Activated naive CD8-positive, alpha-beta T cell (primary cell): ENCODE data around the gene TBC1D22A.
"Not testable (repeated sequence)": the region's sequence is repeated elsewhere in the genome, so short reads cannot be mapped to it uniquely, and the experiment has no call there.

ENCODE experiments used
- H3K27ac Mint-ChIP-seq: one replicate; pipeline ENCODE4 v1.8.0; 2021; ENCODE audit warnings: mixed read lengths
- H3K27me3 Mint-ChIP-seq: one replicate; pipeline ENCODE4 v1.8.0; 2021; ENCODE audit warnings: mixed read lengths
- H3K36me3 Mint-ChIP-seq: one replicate; pipeline ENCODE4 v1.8.0; 2021; ENCODE audit warnings: mixed read lengths
- H3K4me1 Mint-ChIP-seq: one replicate; pipeline ENCODE4 v1.8.0; 2021; ENCODE audit warnings: low read depth, mixed read lengths
- H3K4me3 Mint-ChIP-seq: one replicate; pipeline ENCODE4 v1.8.0; 2021; ENCODE audit warnings: mild to moderate bottlenecking, mixed read lengths
- H3K9me3 Mint-ChIP-seq: one replicate; pipeline ENCODE4 v1.8.0; 2021; ENCODE audit warnings: low read depth, mixed read lengths

Gene TBC1D22A

DNA sequence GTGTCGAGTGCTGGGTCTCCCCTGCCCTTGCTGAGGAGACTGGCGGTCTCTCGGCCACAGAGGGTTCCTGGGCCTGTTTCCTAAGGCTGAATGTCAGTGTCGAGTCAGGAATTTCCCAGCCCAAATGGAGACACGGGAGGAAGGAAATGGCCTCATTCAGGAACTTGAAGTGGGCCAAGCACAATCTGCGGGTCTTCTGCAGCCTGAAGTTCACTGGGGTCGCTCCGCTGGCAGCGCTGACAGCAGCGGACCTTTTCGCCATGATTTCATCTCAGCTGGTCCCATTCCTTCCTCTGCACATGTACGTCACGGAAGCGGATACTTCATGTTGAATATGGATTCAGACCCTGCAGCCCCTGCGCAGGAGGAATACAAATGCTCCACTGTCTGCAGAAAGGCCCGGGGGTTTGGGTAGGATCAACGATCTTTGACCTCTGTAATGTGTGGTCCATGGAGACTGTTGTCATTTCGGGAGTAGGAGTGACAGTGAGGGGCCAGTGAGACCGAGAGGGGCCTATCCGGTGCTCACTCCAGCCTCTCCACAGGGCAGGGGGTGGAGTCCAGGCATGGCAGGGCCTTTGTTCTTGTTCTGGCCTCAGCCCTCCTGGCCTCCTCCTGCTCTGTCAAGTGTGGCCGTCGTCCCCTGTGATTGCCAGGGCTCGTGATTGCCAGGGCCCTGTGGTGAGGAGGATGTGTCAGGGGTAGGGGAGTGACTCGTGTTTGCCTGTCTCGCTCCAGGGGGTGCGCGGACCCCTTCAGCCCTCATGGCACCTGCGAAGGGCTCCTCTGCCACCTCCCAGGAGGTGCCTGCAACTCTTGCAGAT is 402.3 kb downstream of the TBC1D22A start:
- Mint-ChIP-seq H3K27ac (no peak overlapping the region), H3K27me3 (no peaks in the 10 kb centered on the region), H3K4me3 (no peak overlapping the region), H3K9me3 (no peaks in the 10 kb centered on the region), H3K36me3 (peaks cover 2% of the 10 kb centered on the region), H3K4me1 (no peaks in the 10 kb centered on the region)

- Mint-ChIP-seq H3K4me1 (no peaks in the 10 kb centered on the region), H3K27me3 (no peaks in the 10 kb centered on the region), H3K9me3 (no peaks in the 10 kb centered on the region), H3K4me3 (no peak overlapping the region), H3K36me3 (peaks cover 7% of the 10 kb centered on the region), H3K27ac (no peak overlapping the region)
These were observed 403.0 kb downstream of the TBC1D22A start for GRCh38 chr22:47165338-47166032.

DNA sequence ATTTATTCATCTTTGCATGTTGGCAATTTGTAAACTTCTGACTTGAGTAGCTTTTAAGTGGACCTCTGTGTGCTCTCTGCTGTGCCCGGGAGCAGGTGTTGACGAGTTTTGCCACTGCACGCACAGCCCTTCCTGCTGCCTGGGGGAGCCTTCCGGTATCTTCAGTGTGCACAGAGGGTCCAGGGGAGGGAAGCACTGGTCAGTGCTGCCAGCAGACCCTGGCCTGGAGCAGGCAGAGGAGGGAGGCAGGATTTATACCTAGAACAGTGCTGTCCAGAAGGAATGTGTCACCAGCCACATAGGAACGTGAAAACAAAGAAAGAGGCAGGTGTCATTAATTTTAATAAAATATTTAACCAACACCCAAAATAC is 403.6 kb downstream of the TBC1D22A start:
- Mint-ChIP-seq H3K36me3 (peaks cover 7% of the 10 kb centered on the region), H3K9me3 (no peaks in the 10 kb centered on the region), H3K4me3 (no peak overlapping the region), H3K27me3 (no peaks in the 10 kb centered on the region), H3K27ac (no peak overlapping the region), H3K4me1 (no peaks in the 10 kb centered on the region)

- H3K4me3 Mint-ChIP-seq = no peak overlapping the region
- no peak overlapping the region for H3K27ac Mint-ChIP-seq
- no peaks in the 10 kb centered on the region for H3K9me3 Mint-ChIP-seq
- peaks cover 7% of the 10 kb centered on the region for H3K36me3 Mint-ChIP-seq
- H3K27me3 Mint-ChIP-seq = no peaks in the 10 kb centered on the region
- no peaks in the 10 kb centered on the region for H3K4me1 Mint-ChIP-seq
These were observed 404.1 kb downstream of the TBC1D22A start for GRCh38 chr22:47166446-47167016.

DNA sequence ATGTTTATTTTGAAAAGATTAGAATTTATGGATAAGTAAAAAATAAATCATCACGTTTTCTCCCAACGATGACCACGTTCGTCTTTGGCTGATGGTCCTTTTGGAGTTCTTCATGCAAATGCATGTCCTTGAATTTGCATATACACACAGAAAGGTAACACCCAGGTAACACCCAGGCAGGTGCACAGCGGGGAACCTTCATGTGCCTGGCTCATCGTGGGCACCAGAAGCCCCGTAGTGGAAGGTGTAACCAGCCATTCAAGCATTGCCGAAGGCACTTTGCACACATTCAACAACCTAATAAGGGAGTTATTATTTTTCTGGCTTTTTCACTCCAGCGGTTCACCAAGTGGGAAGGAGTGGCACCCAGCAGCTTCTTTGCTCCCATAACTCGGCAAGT is 404.6 kb downstream of the TBC1D22A start:
- Mint-ChIP-seq H3K4me1 (no peaks in the 10 kb centered on the region), H3K9me3 (no peaks in the 10 kb centered on the region), H3K27me3 (no peaks in the 10 kb centered on the region), H3K27ac (no peak overlapping the region), H3K36me3 (peaks cover 7% of the 10 kb centered on the region), H3K4me3 (no peak overlapping the region)

- H3K27ac Mint-ChIP-seq, H3K4me1 Mint-ChIP-seq, H3K9me3 Mint-ChIP-seq, H3K36me3 Mint-ChIP-seq, H3K4me3 Mint-ChIP-seq, H3K27me3 Mint-ChIP-seq: not testable (repeated sequence)
These were observed 405.5 kb downstream of the TBC1D22A start for GRCh38 chr22:47167921-47168320.

GRCh38 chr22:47168441-47168840 is 406.0 kb downstream of the TBC1D22A start:
- H3K9me3 Mint-ChIP-seq = no peaks in the 10 kb centered on the region
- H3K4me3 Mint-ChIP-seq = no peak overlapping the region
- H3K4me1 Mint-ChIP-seq = no peaks in the 10 kb centered on the region
- H3K27me3 Mint-ChIP-seq = no peaks in the 10 kb centered on the region
- H3K27ac Mint-ChIP-seq = no peak overlapping the region
- H3K36me3 Mint-ChIP-seq = peaks cover 9% of the 10 kb centered on the region

DNA sequence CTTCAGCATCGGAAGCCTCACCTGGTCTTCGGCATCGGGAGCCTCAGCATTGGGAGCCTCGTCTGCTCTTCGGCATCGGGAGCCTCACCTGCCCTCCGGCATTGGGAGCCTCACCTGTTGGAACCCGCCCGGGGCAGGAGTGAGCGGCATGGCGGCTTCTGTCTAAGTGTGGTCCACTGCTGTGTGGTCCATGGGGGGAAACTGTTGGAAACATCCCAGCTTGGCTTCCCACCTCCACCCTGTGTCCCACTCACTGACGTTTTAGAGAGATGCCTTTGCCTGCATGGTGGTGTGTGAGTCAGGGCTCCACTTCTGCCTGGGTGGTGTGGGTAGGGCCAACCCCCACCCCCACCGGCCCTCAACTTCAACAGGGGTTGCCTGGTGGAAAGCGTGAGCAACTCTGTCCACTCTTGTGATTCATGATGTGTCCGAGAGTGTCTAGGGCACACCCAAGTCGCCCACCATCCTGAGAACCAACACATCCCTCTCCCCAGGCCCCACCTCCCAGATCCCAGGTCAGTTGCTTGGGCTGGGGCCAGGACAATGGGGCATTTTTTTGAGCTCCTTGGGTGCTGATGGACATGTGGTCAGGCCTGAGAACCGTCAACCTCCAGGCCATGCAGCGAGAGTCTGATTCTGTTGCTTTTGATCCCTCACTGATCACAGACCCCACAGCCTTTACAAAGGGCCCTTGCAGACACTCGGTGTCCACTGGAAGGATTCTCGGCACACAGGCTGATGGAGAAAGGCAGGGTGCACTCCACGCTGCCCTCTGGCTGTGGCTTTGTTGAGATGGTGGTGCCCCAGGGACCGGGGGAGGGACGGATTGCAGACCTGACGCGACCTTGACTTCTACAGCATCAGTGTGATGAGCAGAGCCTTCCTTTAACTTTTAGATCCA is 406.7 kb downstream of the TBC1D22A start:
- H3K4me3 Mint-ChIP-seq = no peak overlapping the region
- H3K36me3 Mint-ChIP-seq = peaks cover 13% of the 10 kb centered on the region
- no peaks in the 10 kb centered on the region for H3K9me3 Mint-ChIP-seq
- no peaks in the 10 kb centered on the region for H3K27me3 Mint-ChIP-seq
- H3K27ac Mint-ChIP-seq = no peak overlapping the region
- no peaks in the 10 kb centered on the region for H3K4me1 Mint-ChIP-seq

DNA sequence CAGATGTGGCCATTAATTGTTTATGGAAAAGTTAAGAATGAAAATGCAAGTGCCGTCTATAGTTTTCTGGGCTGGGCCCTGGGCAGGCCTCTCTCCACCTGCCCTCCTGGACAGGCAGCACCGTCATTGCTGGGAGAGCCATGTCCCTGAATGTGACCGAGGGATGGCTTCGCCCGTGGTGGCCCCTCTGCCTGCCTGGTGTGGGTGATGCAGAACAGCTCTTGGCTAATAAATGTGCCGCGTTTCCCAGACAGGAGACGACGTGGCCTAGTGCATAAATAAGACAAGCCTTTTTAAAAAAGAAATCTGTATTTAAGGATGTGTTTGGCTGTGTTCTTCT is 407.3 kb downstream of the TBC1D22A start:
- H3K4me3 Mint-ChIP-seq = no peak overlapping the region
- H3K4me1 Mint-ChIP-seq = no peaks in the 10 kb centered on the region
- H3K9me3 Mint-ChIP-seq = no peaks in the 10 kb centered on the region
- H3K27me3 Mint-ChIP-seq = no peaks in the 10 kb centered on the region
- no peak overlapping the region for H3K27ac Mint-ChIP-seq
- peaks cover 13% of the 10 kb centered on the region for H3K36me3 Mint-ChIP-seq

DNA sequence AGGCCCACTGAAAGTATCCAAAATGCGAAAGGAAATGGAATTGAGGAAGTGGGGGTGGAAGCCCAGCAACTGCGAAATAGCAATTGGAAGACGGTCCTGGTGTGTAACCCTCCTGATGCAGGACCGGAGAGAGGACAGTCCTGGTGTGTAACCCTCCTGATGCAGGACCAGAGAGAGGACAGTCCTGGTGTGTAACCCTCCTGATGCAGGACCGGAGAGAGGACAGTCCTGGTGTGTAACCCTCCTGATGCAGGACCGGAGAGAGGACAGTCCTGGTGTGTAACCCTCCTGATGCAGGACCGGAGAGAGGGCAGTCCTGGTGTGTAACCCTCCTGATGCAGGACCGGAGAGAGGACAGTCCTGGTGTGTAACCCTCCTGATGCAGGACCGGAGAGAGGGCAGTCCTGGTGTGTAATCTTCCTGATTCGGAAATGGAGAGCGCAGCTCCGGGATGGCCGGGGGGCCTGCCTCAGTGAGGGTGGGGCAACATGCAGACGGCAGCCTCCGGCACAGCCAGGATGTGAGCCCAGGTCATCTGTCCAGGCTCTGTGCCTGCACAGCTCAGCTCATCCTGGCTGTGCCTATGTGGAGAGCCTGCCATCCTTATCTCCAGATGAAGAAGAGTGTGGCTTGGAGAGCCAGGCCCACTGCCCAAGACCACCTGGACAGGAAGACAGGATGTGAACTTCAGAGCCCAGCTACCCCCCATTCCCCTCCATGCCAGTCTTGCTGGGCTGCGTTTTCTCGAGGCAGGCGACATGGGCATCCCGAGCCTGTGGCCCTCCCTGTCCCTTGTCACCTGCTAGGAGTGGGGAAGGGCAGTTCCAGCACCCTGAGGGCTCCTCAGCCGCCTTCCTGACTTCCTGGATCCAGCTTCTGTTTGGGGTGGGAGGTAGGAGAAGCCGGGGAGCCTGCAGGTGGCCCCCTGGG is 408.3 kb downstream of the TBC1D22A start:
- H3K9me3 Mint-ChIP-seq, H3K4me1 Mint-ChIP-seq, H3K27ac Mint-ChIP-seq, H3K27me3 Mint-ChIP-seq, H3K4me3 Mint-ChIP-seq: not testable (repeated sequence)
- H3K36me3 Mint-ChIP-seq = peaks cover 17% of the 10 kb centered on the region

GRCh38 chr22:47171441-47172221 is 409.2 kb downstream of the TBC1D22A start:
- no peak overlapping the region for H3K27ac Mint-ChIP-seq
- no peaks in the 10 kb centered on the region for H3K27me3 Mint-ChIP-seq
- no peaks in the 10 kb centered on the region for H3K4me1 Mint-ChIP-seq
- peaks cover 18% of the 10 kb centered on the region for H3K36me3 Mint-ChIP-seq
- H3K4me3 Mint-ChIP-seq = no peak overlapping the region
- no peaks in the 10 kb centered on the region for H3K9me3 Mint-ChIP-seq

DNA sequence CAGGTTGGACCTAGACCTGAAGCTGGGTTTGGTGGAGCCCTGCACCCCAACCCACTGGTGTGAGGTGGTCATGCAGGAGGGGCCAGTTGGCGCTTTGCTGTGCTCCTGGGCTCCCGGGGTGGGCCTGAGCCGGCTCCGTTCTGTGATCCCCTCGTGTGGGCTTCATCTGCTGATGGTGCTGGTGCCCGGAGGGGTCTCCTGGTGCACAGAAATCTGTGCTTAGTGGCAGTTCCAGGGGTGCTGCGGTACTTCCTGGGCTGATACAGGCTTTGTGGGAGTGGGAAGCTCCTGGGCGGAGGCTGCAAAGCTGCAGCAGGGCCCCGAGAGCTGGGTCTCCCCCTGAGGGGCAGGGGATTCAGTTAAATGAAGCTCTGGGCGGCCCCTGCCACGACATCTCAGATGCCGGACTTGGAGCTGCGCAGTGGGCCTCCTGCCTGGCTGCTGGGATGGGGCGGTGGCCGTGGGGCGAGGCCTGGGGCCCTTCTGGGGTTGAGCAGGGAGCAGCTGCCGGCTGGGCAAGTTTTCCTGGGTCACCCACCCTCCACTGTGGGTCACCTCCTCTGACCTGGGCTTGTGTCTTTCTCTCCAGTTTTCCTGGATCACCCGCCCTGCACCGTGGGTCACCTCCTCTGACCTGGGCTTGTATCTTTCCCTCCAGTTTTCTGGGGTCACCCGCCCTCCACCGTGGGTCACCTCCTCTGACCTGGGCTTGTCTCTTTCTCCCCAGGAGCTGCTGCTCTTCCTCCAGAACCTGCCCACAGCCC is 410.5 kb downstream of the TBC1D22A start:
- Mint-ChIP-seq H3K9me3 (no peaks in the 10 kb centered on the region), H3K36me3 (peaks cover 20% of the 10 kb centered on the region)

GRCh38 chr22:47173535-47174021 is 411.1 kb downstream of the TBC1D22A start:
- Mint-ChIP-seq H3K27ac (no peak overlapping the region), H3K36me3 (peaks cover 22% of the 10 kb centered on the region), H3K27me3 (no peaks in the 10 kb centered on the region), H3K4me3 (no peak overlapping the region), H3K9me3 (no peaks in the 10 kb centered on the region), H3K4me1 (no peaks in the 10 kb centered on the region)

More for the DNA sequence above, 410.5 kb downstream of the TBC1D22A start:
- H3K27ac Mint-ChIP-seq = no peak overlapping the region
- no peaks in the 10 kb centered on the region for H3K27me3 Mint-ChIP-seq
- H3K4me3 Mint-ChIP-seq = no peak overlapping the region
- H3K4me1 Mint-ChIP-seq = no peaks in the 10 kb centered on the region
